Umbilical cord (tissue), 2 donors: ENCODE measurements around the gene PIK3C2G. TPM values are rescaled to one million over a fixed set of nuclear protein-coding genes. Genes with fewer than 3 reads are reported as not detected.
"Not testable (repeated sequence)": the region's sequence is repeated elsewhere in the genome, so short reads cannot be mapped to it uniquely, and the experiment has no call there.

ENCODE experiments used
- DNase-seq: peaks from one replicate; pipeline ENCODE4 v3.0.0-alpha.2; 2015; ENCODE audit warnings: low spot score
- total RNA-seq: library from RNA; depleted of rRNA; stranded (reverse); fragments of >200 nt; gene quantifications from one replicate; pipeline ENCODE4 v1.2.3, GENCODE V29; 2014; ENCODE audit warnings: low replicate concordance; ENCODE audit not compliant: insufficient read depth

PIK3C2G gene
- 8.7 TPM for total RNA-seq

GRCh38 chr12:18261273-18261672 lies at the start of gene PIK3C2G:
Gene PIK3C2G (plus strand): TSS chr12:18261518. CDS start chr12:18282082, 20,564 bp downstream.
- DNase-seq = peak; percentile 65

GRCh38 chr12:18217966-18218365 lies 43.4 kb upstream of the PIK3C2G start:
- no peak for DNase-seq

GRCh38 chr12:18221726-18222125 lies 39.6 kb upstream of the PIK3C2G start:
- DNase-seq = no peak

- DNase-seq = no peak
Measured at GRCh38 chr12:18222699-18223098, 38.6 kb upstream of the PIK3C2G start.

- peak; percentile 49 for DNase-seq
Measured at GRCh38 chr12:18224745-18225144, 36.6 kb upstream of the PIK3C2G start.

GRCh38 chr12:18239526-18239925 lies 21.8 kb upstream of the PIK3C2G start:
- peak; percentile 69 for DNase-seq

GRCh38 chr12:18242380-18243089 lies 18.8 kb upstream of the PIK3C2G start:
- DNase-seq = no peak

GRCh38 chr12:18243238-18243637 lies 18.1 kb upstream of the PIK3C2G start:
- no peak for DNase-seq

GRCh38 chr12:18246066-18246465 lies 15.3 kb upstream of the PIK3C2G start:
- no peak for DNase-seq

- DNase-seq = peak; percentile 86
Measured at GRCh38 chr12:18250313-18250916, 10.9 kb upstream of the PIK3C2G start.

GRCh38 chr12:18254081-18254480 lies 7.2 kb upstream of the PIK3C2G start:
- no peak for DNase-seq

- not testable (repeated sequence) for DNase-seq
Measured at GRCh38 chr12:18255004-18255403, 6.3 kb upstream of the PIK3C2G start.

GRCh38 chr12:18257251-18257650 lies 4.1 kb upstream of the PIK3C2G start:
- DNase-seq = no peak

- DNase-seq = no peak
Measured at GRCh38 chr12:18258929-18259328, 2.4 kb upstream of the PIK3C2G start.

GRCh38 chr12:18259906-18260682 lies 1.2 kb upstream of the PIK3C2G start:
- DNase-seq = no peak

GRCh38 chr12:18261906-18262305 lies 588 bp downstream of the PIK3C2G start:
- no peak for DNase-seq

GRCh38 chr12:18262514-18262913 lies 1.2 kb downstream of the PIK3C2G start:
- no peak for DNase-seq

- no peak for DNase-seq
Measured at GRCh38 chr12:18264581-18265075, 3.3 kb downstream of the PIK3C2G start.

GRCh38 chr12:18267427-18268099 lies 6.2 kb downstream of the PIK3C2G start:
- peak; percentile 17 for DNase-seq

- DNase-seq = no peak
Measured at GRCh38 chr12:18270958-18271460, 9.7 kb downstream of the PIK3C2G start.

- DNase-seq = no peak
Measured at GRCh38 chr12:18275981-18276380, 14.7 kb downstream of the PIK3C2G start.

GRCh38 chr12:18277196-18277595 lies 15.9 kb downstream of the PIK3C2G start:
- DNase-seq = no peak
